ENCODE data around the gene NXN.

- TF ChIP-seq CTCF (IDR thresholded peaks at IDR 0.05) (no peak), POLR2A (IDR thresholded peaks at IDR 0.05) (no peak), POLR2AphosphoS5 (IDR thresholded peaks at IDR 0.05) (no peak), EP300 (IDR thresholded peaks at IDR 0.05; ENCODE audit: low read depth) (no peak)
Measured at GRCh38 chr17:836151-836550, 143.4 kb downstream of the NXN start.

All from transverse colon (tissue), 4 donors.